B cell (primary cell): ENCODE results near the gene SEPTIN11. TPM values are rescaled to one million over a fixed set of nuclear protein-coding genes. Genes with fewer than 3 reads are reported as not detected.

Experiments
- ATAC-seq: fragments of 200-7000 bp; cut with Tn5 transposase; one replicate; pipeline ENCODE4 v1.10.0; 2021; ENCODE audit warnings: low read depth, mild to moderate bottlenecking, moderate number of reproducible peaks, moderate library complexity
- CTCF ChIA-PET: fragments of 350-600 bp; sonication (Branson Sonifier 250); formaldehyde crosslinking; loops from one replicate; lab custom pipeline; 2021; ENCODE audit warnings: antibody characterized with exemption, inconsistent platforms; lab: Charles Lee
- POLR2A ChIA-PET: fragments of 350-600 bp; sonication (Branson Sonifier 250); formaldehyde crosslinking; loops from one replicate; lab custom pipeline; 2021; ENCODE audit warnings: antibody characterized with exemption; lab: Charles Lee
- DNase-seq: peaks from one replicate; pipeline ENCODE4 v3.0.0; 2013
- H2AFZ ChIP-seq: 2 replicates; pipeline ENCODE4 v1.6.1; 2012; ENCODE audit warnings: mild to moderate bottlenecking, low read depth, low read length; ENCODE audit not compliant: insufficient read depth, poor library complexity, severe bottlenecking
- H3K27ac ChIP-seq, 2 donors: 1 replicate in 1 of 2; 2 replicates in 1 of 2; pipeline ENCODE4 v1.5.1; 2012 to 2013; ENCODE audit warnings: low read length in 2 of 2, mild to moderate bottlenecking in 2 of 2, moderate library complexity in 1 of 2
- H3K27me3 ChIP-seq, 4 experiments: fragments of 200-600 bp in 1 of 4; sonication (generic) in 1 of 4; replicated peaks in 1 of 4; 1 replicate in 2 of 4; 2 replicates in 2 of 4; pipeline versions ENCODE4 v1.6.1 to v1.7.0; 2013 to 2016; ENCODE audit warnings: low read length in 3 of 4, mild to moderate bottlenecking in 2 of 4, mixed read lengths in 1 of 4, moderate library complexity in 1 of 4; ENCODE audit not compliant: insufficient read depth in 4 of 4, control insufficient read depth in 3 of 4; ENCODE audit errors: control extremely low read depth in 1 of 4
- H3K36me3 ChIP-seq, 2 experiments: replicated peaks in 1 of 2; 1 replicate in 1 of 2; 2 replicates in 1 of 2; pipeline versions ENCODE4 v1.6.1 to v1.7.1; 2013; ENCODE audit warnings: low read length in 1 of 2; ENCODE audit not compliant: insufficient read depth in 2 of 2, control insufficient read depth in 1 of 2; ENCODE audit errors: control extremely low read depth in 1 of 2, extremely low read depth in 1 of 2
- H3K4me1 ChIP-seq, 2 donors: fragments of 200-600 bp in 1 of 2; sonication (generic) in 1 of 2; 1 replicate in 1 of 2; 2 replicates in 1 of 2; pipeline versions ENCODE4 v1.5.1 to v1.6.1; 2013 to 2017; ENCODE audit warnings: low read length in 2 of 2; ENCODE audit not compliant: control insufficient read depth in 2 of 2, insufficient read depth in 2 of 2
- H3K4me2 ChIP-seq: replicated peaks from 2 replicates; pipeline ENCODE3; 2012; ENCODE audit warnings: mild to moderate bottlenecking, low read depth, low read length; ENCODE audit not compliant: poor library complexity, severe bottlenecking
- H3K4me3 ChIP-seq, 5 experiments: fragments of 200-600 bp in 1 of 5; sonication (generic) in 1 of 5; 1 replicate in 3 of 5; 2 replicates in 2 of 5; pipeline versions ENCODE4 v1.5.1 to v1.7.0; 2011 to 2016; ENCODE audit warnings: low read length in 4 of 5, mild to moderate bottlenecking in 4 of 5, low read depth in 2 of 5, control low read depth in 1 of 5, moderate library complexity in 1 of 5; ENCODE audit not compliant: insufficient read depth in 1 of 5; ENCODE audit errors: control extremely low read depth in 1 of 5, extremely low read depth in 1 of 5
- H3K79me2 ChIP-seq: fragments of 200-600 bp; sonication (generic); one replicate; pipeline ENCODE4 v1.6.0; 2016; ENCODE audit warnings: low read length; ENCODE audit not compliant: control insufficient read depth, insufficient read depth
- H3K9ac ChIP-seq: fragments of 200-600 bp; sonication (generic); 2 replicates; pipeline ENCODE4 v1.6.1; 2017; ENCODE audit warnings: mild to moderate bottlenecking, low read length, moderate library complexity
- H3K9me3 ChIP-seq, 3 donors: one replicate each; pipeline versions ENCODE4 v1.6.1 to v1.7.1; 2013; ENCODE audit warnings: low read length in 2 of 3; ENCODE audit not compliant: control insufficient read depth in 2 of 3, insufficient read depth in 1 of 3; ENCODE audit errors: control extremely low read depth in 1 of 3
- H4K20me1 ChIP-seq: 2 replicates; pipeline ENCODE4 v1.6.0; 2012; ENCODE audit warnings: mild to moderate bottlenecking, low read length; ENCODE audit not compliant: insufficient read depth, control insufficient read depth, poor library complexity, severe bottlenecking
- H3K27ac Mint-ChIP-seq: one replicate; pipeline ENCODE4 v1.8.0; 2021; ENCODE audit warnings: mixed read lengths
- H3K27me3 Mint-ChIP-seq: one replicate; pipeline ENCODE4 v1.8.0; 2021; ENCODE audit warnings: mixed read lengths
- H3K4me1 Mint-ChIP-seq: one replicate; pipeline ENCODE4 v1.8.0; 2021; ENCODE audit warnings: mixed read lengths
- H3K4me3 Mint-ChIP-seq: one replicate; pipeline ENCODE4 v1.8.0; 2021; ENCODE audit warnings: mixed read lengths
- H3K9me3 Mint-ChIP-seq: one replicate; pipeline ENCODE4 v1.8.0; 2022; ENCODE audit warnings: mixed read lengths; ENCODE audit not compliant: insufficient read depth
- CTCF ChIP-seq: fragments of 200-600 bp; IDR thresholded peaks from one replicate; pipeline ENCODE4 v1.8.0; 2022; ENCODE audit warnings: antibody characterized with exemption, mild to moderate bottlenecking
- EZH2 ChIP-seq: IDR thresholded peaks from 2 replicates; pipeline ENCODE4 v1.6.1; 2012; ENCODE audit warnings: borderline replicate concordance, low read depth, mild to moderate bottlenecking, moderate library complexity, low read length; ENCODE audit not compliant: insufficient read depth, poor library complexity, severe bottlenecking
- WGBS: methylation state at CpG from one replicate; pipeline ENCODE4 v1.1.5; 2013; ENCODE audit warnings: missing lambda C conversion rate; ENCODE audit not compliant: insufficient coverage; 5-methylcytosine and 5-hydroxymethylcytosine counted together
- intact Hi-C: fragments of 100-400 bp; cut with micrococcal nuclease; formaldehyde crosslinking; loops from one replicate; pipeline ENCODE4 v1.10.0; 2022
- polyA plus RNA-seq: library from polyadenylated mRNA; depleted of rRNA; stranded (reverse); fragments of >200 nt; gene quantifications from 2 replicates; pipeline ENCODE4 v1.2.3, GENCODE V29; 2012
- total RNA-seq, 2 donors: library from RNA; stranded (reverse); fragments of 120-200 nt in 1 of 2; gene quantifications; 1 replicate in 1 of 2; 2 replicates in 1 of 2; pipeline versions ENCODE4 v1.2.3 to v1.2.4, GENCODE V29; 2013 to 2022

The SEPTIN11 gene
- total and polyA plus RNA-seq, 2 donors (not counting 1 experiment from before 2014, with no cell fraction given) = 3.5 to 22.7 TPM

DNA sequence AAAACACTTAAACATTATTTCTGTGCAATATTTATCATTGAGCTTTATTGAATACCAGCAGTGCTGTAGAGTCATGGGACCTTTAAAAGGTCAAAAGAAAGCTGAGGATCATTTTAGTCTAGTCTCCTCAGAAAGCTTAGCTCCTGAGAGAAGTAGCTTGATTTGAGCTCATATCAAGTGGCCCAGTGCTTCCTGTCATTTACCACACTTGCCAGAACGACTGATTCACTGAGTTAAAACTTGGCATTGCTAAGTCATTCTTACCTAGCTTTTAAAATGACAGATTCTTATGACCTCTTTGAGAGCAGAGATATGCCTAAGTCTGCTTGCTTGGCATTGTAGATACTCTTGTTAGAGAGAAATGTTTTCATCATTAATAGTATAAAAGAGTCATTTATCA, 15.2 kb downstream of the SEPTIN11 start:
- intact Hi-C loops = no loop called here
- Histone ChIP-seq H3K4me2 (no peak overlapping the region), H3K4me3 (no peak overlapping the region), H3K27me3 (no peaks in the 10 kb centered on the region), H3K27ac (no peak overlapping the region), H3K36me3 (no peaks in the 10 kb centered on the region), H3K4me1 (no peaks in the 10 kb centered on the region), H3K9me3 (peaks cover 0 to 1% (median 0%) of the 10 kb centered on the region in 3 donors), H2AFZ (no peak overlapping the region), H3K79me2 (no peaks in the 10 kb centered on the region), H4K20me1 (no peaks in the 10 kb centered on the region), H3K9ac (no peak overlapping the region)
- no peak for ATAC-seq
- no peaks in the 10 kb centered on the region for H3K4me1 Mint-ChIP-seq
- H3K9me3 Mint-ChIP-seq = no peaks in the 10 kb centered on the region
- ChIA-PET CTCF (no interaction called here), POLR2A (no interaction called here)
- TF ChIP-seq EZH2 (no peak), CTCF (no peak)
- H3K4me3 Mint-ChIP-seq = no peak overlapping the region
- no peak for DNase-seq
- H3K27ac Mint-ChIP-seq = no peak overlapping the region
- WGBS = no CpG with 5 or more reads among the region's 1 CpG
- H3K27me3 Mint-ChIP-seq = no peaks in the 10 kb centered on the region

- no peak overlapping the region for H3K9ac ChIP-seq
- no peak overlapping the region for H3K4me3 Mint-ChIP-seq
- no peak for ATAC-seq
- TF ChIP-seq EZH2 (no peak), CTCF (no peak)
- H3K4me1 Mint-ChIP-seq = no peaks in the 10 kb centered on the region
- H2AFZ ChIP-seq = no peak overlapping the region
- no peak overlapping the region for H3K27ac Mint-ChIP-seq
- no peaks in the 10 kb centered on the region for H3K79me2 ChIP-seq
- no peaks in the 10 kb centered on the region for H4K20me1 ChIP-seq
- intact Hi-C loops = no loop called here
- ChIA-PET POLR2A (no interaction called here), CTCF (no interaction called here)
- no peaks in the 10 kb centered on the region for H3K36me3 ChIP-seq
- no peak overlapping the region for H3K27ac ChIP-seq
- H3K4me3 ChIP-seq = no peak overlapping the region
- H3K9me3 Mint-ChIP-seq = no peaks in the 10 kb centered on the region
- H3K27me3 Mint-ChIP-seq = no peaks in the 10 kb centered on the region
- WGBS = no CpG with 5 or more reads among the region's 2 CpGs
- no peaks in the 10 kb centered on the region for H3K4me1 ChIP-seq
- peaks cover 0 to 1% (median 0%) of the 10 kb centered on the region in 3 donors for H3K9me3 ChIP-seq
- H3K27me3 ChIP-seq = no peaks in the 10 kb centered on the region
- no peak for DNase-seq
- no peak overlapping the region for H3K4me2 ChIP-seq
Observed at GRCh38 chr4:76965866-76966579, 16.5 kb downstream of the SEPTIN11 start.
